HEK293 (cell line): ENCODE data around the gene CDK14.

Experiments used
- CTCF ChIA-PET: fragments of 350-600 bp; formaldehyde crosslinking; extraction: SDS; loops from one replicate; lab custom pipeline; 2021; ENCODE audit warnings: antibody characterized with exemption; lab: Yijun Ruan, JAX
- POLR2A ChIA-PET: fragments of 300-600 bp; formaldehyde crosslinking; extraction: SDS; loops from one replicate; lab custom pipeline; 2020; ENCODE audit warnings: antibody characterized with exemption, inconsistent platforms; lab: Yijun Ruan, JAX
- H3K27ac ChIP-seq: fragments of 200-500 bp; sonication (Bioruptor generic); 2 replicates; pipeline ENCODE4 v1.5.1; 2014; ENCODE audit warnings: low read depth, low read length, control low read depth, inconsistent platforms; ENCODE audit errors: extremely low read depth
- H3K36me3 ChIP-seq, 2 experiments: fragments of 200-500 bp in 1 of 2; sonication (Bioruptor generic) in 1 of 2; 1 replicate in 1 of 2; 2 replicates in 1 of 2; pipeline ENCODE4 v1.5.1; 2014 to 2017; ENCODE audit warnings: inconsistent platforms in 2 of 2, low read length in 2 of 2; ENCODE audit not compliant: control insufficient read depth in 2 of 2, insufficient read depth in 1 of 2
- H3K4me1 ChIP-seq: fragments of 200-500 bp; sonication (Bioruptor generic); 2 replicates; pipeline ENCODE4 v1.5.1; 2014; ENCODE audit warnings: mild to moderate bottlenecking, low read length, inconsistent platforms; ENCODE audit not compliant: control insufficient read depth, insufficient read depth
- H3K4me3 ChIP-seq: 2 replicates; pipeline ENCODE4 v1.5.1; 2011; ENCODE audit warnings: low read depth, mild to moderate bottlenecking, control low read depth, low read length, moderate library complexity
- H3K9me3 ChIP-seq: fragments of 200-500 bp; sonication (Bioruptor generic); 2 replicates; pipeline ENCODE4 v1.5.1; 2014; ENCODE audit warnings: low read depth, low read length, inconsistent platforms; ENCODE audit not compliant: control insufficient read depth, insufficient read depth
- GLIS2 ChIP-seq: fragments of 450-650 bp; formaldehyde crosslinking; IDR thresholded peaks from 2 replicates; pipeline ENCODE4 v1.5.1; 2016; ENCODE audit warnings: missing biosample characterization, missing genetic modification characterization
- TCF7L2 ChIP-seq: IDR thresholded peaks from 2 replicates; pipeline ENCODE4 v1.6.1; 2011; ENCODE audit warnings: low read depth, mild to moderate bottlenecking, inconsistent platforms, low read length, moderate library complexity, borderline replicate concordance
- TRIM28 ChIP-seq: IDR thresholded peaks from 2 replicates; pipeline ENCODE4 v1.6.1; 2011; ENCODE audit warnings: low read length, control low read depth, borderline replicate concordance
- ZBTB11 ChIP-seq: fragments of 450-650 bp; formaldehyde crosslinking; conservative IDR thresholded peaks from 2 replicates; pipeline ENCODE4 v1.5.1; 2016; ENCODE audit warnings: low read depth, missing biosample characterization, missing genetic modification characterization
- ZBTB26 ChIP-seq: fragments of 450-650 bp; formaldehyde crosslinking; optimal IDR thresholded peaks from 2 replicates; pipeline ENCODE3; 2016; ENCODE audit warnings: missing biosample characterization, mild to moderate bottlenecking, missing genetic modification characterization
- ZBTB49 ChIP-seq: fragments of 450-650 bp; formaldehyde crosslinking; IDR thresholded peaks from 2 replicates; pipeline ENCODE4 v1.5.1; 2016; ENCODE audit warnings: missing biosample characterization, missing genetic modification characterization, low read depth
- ZNF114 ChIP-seq: fragments of 450-650 bp; formaldehyde crosslinking; IDR thresholded peaks from 2 replicates; pipeline ENCODE4 v1.5.0; 2017; ENCODE audit warnings: missing biosample characterization, missing genetic modification characterization
- ZNF23 ChIP-seq: fragments of 450-650 bp; formaldehyde crosslinking; IDR thresholded peaks from 2 replicates; pipeline ENCODE4 v1.5.1; 2016; ENCODE audit warnings: missing biosample characterization, missing genetic modification characterization, borderline replicate concordance
- ZNF239 ChIP-seq: fragments of 450-650 bp; formaldehyde crosslinking; IDR thresholded peaks from 2 replicates; pipeline ENCODE4 v1.5.1; 2016; ENCODE audit warnings: missing biosample characterization, missing genetic modification characterization
- ZNF26 ChIP-seq: fragments of 450-650 bp; formaldehyde crosslinking; IDR thresholded peaks from 2 replicates; pipeline ENCODE4 v1.5.1; 2016; ENCODE audit warnings: missing biosample characterization, missing genetic modification characterization
- ZNF514 ChIP-seq: fragments of 450-650 bp; formaldehyde crosslinking; IDR thresholded peaks from 2 replicates; pipeline ENCODE4 v1.5.1; 2016; ENCODE audit warnings: missing biosample characterization, missing genetic modification characterization
- ZNF610 ChIP-seq: fragments of 450-650 bp; formaldehyde crosslinking; IDR thresholded peaks from 2 replicates; pipeline ENCODE4 v1.5.1; 2016; ENCODE audit warnings: missing biosample characterization, missing genetic modification characterization, borderline replicate concordance
- ZNF660 ChIP-seq: fragments of 450-650 bp; IDR thresholded peaks from 2 replicates; pipeline ENCODE4 v1.5.1; 2018; ENCODE audit warnings: missing biosample characterization, mild to moderate bottlenecking, missing genetic modification characterization
- ZNF692 ChIP-seq: fragments of 450-650 bp; formaldehyde crosslinking; IDR thresholded peaks from 2 replicates; pipeline ENCODE4 v1.5.1; 2016; ENCODE audit warnings: missing biosample characterization, missing genetic modification characterization
- ZNF701 ChIP-seq: fragments of 450-650 bp; formaldehyde crosslinking; IDR thresholded peaks from 2 replicates; pipeline ENCODE4 v1.5.1; 2016; ENCODE audit warnings: missing biosample characterization, missing genetic modification characterization
- ZNF76 ChIP-seq: fragments of 450-650 bp; formaldehyde crosslinking; IDR thresholded peaks from 2 replicates; pipeline ENCODE4; 2016; ENCODE audit warnings: low read depth, missing biosample characterization, missing genetic modification characterization, borderline replicate concordance
- ZSCAN5A ChIP-seq: fragments of 450-650 bp; formaldehyde crosslinking; IDR thresholded peaks from 2 replicates; pipeline ENCODE4 v1.5.1; 2016; ENCODE audit warnings: missing biosample characterization, missing genetic modification characterization

Gene CDK14

GRCh38 chr7:90613088-90613498 lies 17.0 kb downstream of the CDK14 start:
- POLR2A ChIA-PET = no interaction called here
- CTCF ChIA-PET = interaction anchor here (0.7 kb wide), 1 partner anchor 49 kb away, joined by 3 read pairs; no protein-coding TSS in a partner anchor

More at GRCh38 chr7:90613088-90613498, 17.0 kb downstream of the CDK14 start:
- Histone ChIP-seq H3K27ac (no peak overlapping the region), H3K36me3 (no peaks in the 10 kb centered on the region), H3K4me1 (no peaks in the 10 kb centered on the region), H3K4me3 (no peak overlapping the region), H3K9me3 (no peaks in the 10 kb centered on the region)
- TF ChIP-seq TCF7L2 (no peak), ZNF610 (tag by site-specific recombination) (no peak), ZNF692 (tag by site-specific recombination) (no peak), ZNF239 (tag by site-specific recombination) (no peak), ZNF23 (no peak), ZBTB11 (tag by site-specific recombination) (no peak), ZNF76 (tag by site-specific recombination) (no peak), ZNF114 (no peak), TRIM28 (no peak), ZNF701 (tag by site-specific recombination) (no peak), ZBTB49 (no peak), ZSCAN5A (tag by site-specific recombination) (no peak), GLIS2 (tag by site-specific recombination) (no peak), ZNF514 (tag by site-specific recombination) (no peak), ZNF26 (tag by site-specific recombination) (no peak), ZNF660 (tag by site-specific recombination) (no peak), ZBTB26 (tag by site-specific recombination) (no peak)
